ENCODE results near the gene SPATA31E1. TPM values are rescaled to one million over a fixed set of nuclear protein-coding genes. Genes with fewer than 3 reads are reported as not detected.

Gene SPATA31E1
- total RNA-seq, 1 donor from 2014 or later = not detected

- TF ChIP-seq CTCF (IDR thresholded peaks at IDR 0.05) = no peak
- H3K9me3 Mint-ChIP-seq (ENCODE audit: unreplicated experiment) = no peaks in the 10 kb centered on the region
- no peak overlapping the region for H3K27ac Mint-ChIP-seq (ENCODE audit: unreplicated experiment)
- no peaks in the 10 kb centered on the region for H3K27me3 Mint-ChIP-seq (ENCODE audit: unreplicated experiment)
- peaks cover 21% of the 10 kb centered on the region for H3K4me1 Mint-ChIP-seq (ENCODE audit: unreplicated experiment)
- H3K4me3 Mint-ChIP-seq (ENCODE audit: unreplicated experiment) = no peak overlapping the region
- no peaks in the 10 kb centered on the region for H3K36me3 Mint-ChIP-seq (ENCODE audit: unreplicated experiment)
- peak; percentile 80 for DNase-seq (ENCODE audit: extremely low spot score, unreplicated experiment)
Observed at GRCh38 chr9:87868635-87869034, 14.0 kb upstream of the SPATA31E1 start.

- DNase-seq (ENCODE audit: extremely low spot score, unreplicated experiment) = no peak
- TF ChIP-seq CTCF (IDR thresholded peaks at IDR 0.05) = no peak
- Mint-ChIP-seq H3K4me1 (ENCODE audit: unreplicated experiment) (peaks cover 24% of the 10 kb centered on the region), H3K36me3 (ENCODE audit: unreplicated experiment) (no peaks in the 10 kb centered on the region), H3K9me3 (ENCODE audit: unreplicated experiment) (no peaks in the 10 kb centered on the region), H3K27me3 (ENCODE audit: unreplicated experiment) (no peaks in the 10 kb centered on the region), H3K27ac (ENCODE audit: unreplicated experiment) (no peak overlapping the region), H3K4me3 (ENCODE audit: unreplicated experiment) (no peak overlapping the region)
Observed at GRCh38 chr9:87869082-87869481, 13.6 kb upstream of the SPATA31E1 start.

- Mint-ChIP-seq H3K4me3 (ENCODE audit: unreplicated experiment) (no peak overlapping the region), H3K4me1 (ENCODE audit: unreplicated experiment) (peaks cover 18% of the 10 kb centered on the region), H3K36me3 (ENCODE audit: unreplicated experiment) (no peaks in the 10 kb centered on the region), H3K9me3 (ENCODE audit: unreplicated experiment) (no peaks in the 10 kb centered on the region), H3K27ac (ENCODE audit: unreplicated experiment) (no peak overlapping the region), H3K27me3 (ENCODE audit: unreplicated experiment) (no peaks in the 10 kb centered on the region)
- DNase-seq (ENCODE audit: extremely low spot score, unreplicated experiment) = peak; percentile 75
- TF ChIP-seq CTCF (IDR thresholded peaks at IDR 0.05) = no peak
Observed at GRCh38 chr9:87871425-87872078, 11.1 kb upstream of the SPATA31E1 start.

- peaks cover 18% of the 10 kb centered on the region for H3K4me1 Mint-ChIP-seq (ENCODE audit: unreplicated experiment)
- peak; percentile 89 for DNase-seq (ENCODE audit: extremely low spot score, unreplicated experiment)
Observed at GRCh38 chr9:87872079-87872624, 10.5 kb upstream of the SPATA31E1 start.

More at GRCh38 chr9:87872079-87872624, 10.5 kb upstream of the SPATA31E1 start:
- no peaks in the 10 kb centered on the region for H3K36me3 Mint-ChIP-seq (ENCODE audit: unreplicated experiment)
- peak overlapping the region; percentile 15 for H3K27ac Mint-ChIP-seq (ENCODE audit: unreplicated experiment)
- no peak overlapping the region for H3K4me3 Mint-ChIP-seq (ENCODE audit: unreplicated experiment)
- H3K27me3 Mint-ChIP-seq (ENCODE audit: unreplicated experiment) = no peaks in the 10 kb centered on the region
- no peaks in the 10 kb centered on the region for H3K9me3 Mint-ChIP-seq (ENCODE audit: unreplicated experiment)
- no peak for TF ChIP-seq CTCF (IDR thresholded peaks at IDR 0.05)

All from osteocyte (in vitro differentiated cells).